GM19035 (cell line): ENCODE data around the gene CFTR.
A peak's percentile ranks its signal among the peaks of the same experiment; 100 is the strongest.
"Not testable (repeated sequence)": the region's sequence is repeated elsewhere in the genome, so short reads cannot be mapped to it uniquely, and the experiment has no call there.

Experiments
- ATAC-seq: cut with Tn5 transposase; IDR thresholded peaks from one replicate; pipeline ENCODE4 v1.9.1; 2021; ENCODE audit not compliant: unreplicated experiment

CFTR gene

GRCh38 chr7:117493460-117493859 lies 13.6 kb downstream of the CFTR start:
- no peak for ATAC-seq

GRCh38 chr7:117495308-117495707 lies 15.5 kb downstream of the CFTR start:
- ATAC-seq = no peak

GRCh38 chr7:117502331-117502730 lies 22.5 kb downstream of the CFTR start:
- no peak for ATAC-seq

GRCh38 chr7:117505238-117505637 lies 25.4 kb downstream of the CFTR start:
- ATAC-seq = no peak

- ATAC-seq = no peak
Observed at GRCh38 chr7:117508676-117509075, 28.9 kb downstream of the CFTR start.

GRCh38 chr7:117517194-117517593 lies 37.4 kb downstream of the CFTR start:
- not testable (repeated sequence) for ATAC-seq

GRCh38 chr7:117530390-117530789 lies 50.6 kb downstream of the CFTR start:
- ATAC-seq = no peak

GRCh38 chr7:117531595-117532244 lies 51.9 kb downstream of the CFTR start:
- ATAC-seq = no peak

GRCh38 chr7:117538053-117538452 lies 58.2 kb downstream of the CFTR start:
- ATAC-seq = no peak

GRCh38 chr7:117544061-117544460 lies 64.2 kb downstream of the CFTR start:
- no peak for ATAC-seq

GRCh38 chr7:117548035-117548434 lies 68.2 kb downstream of the CFTR start:
- no peak for ATAC-seq

GRCh38 chr7:117550625-117551024 lies 70.8 kb downstream of the CFTR start:
- ATAC-seq = no peak

- ATAC-seq = no peak
Observed at GRCh38 chr7:117552660-117553059, 72.8 kb downstream of the CFTR start.

- no peak for ATAC-seq
Observed at GRCh38 chr7:117555260-117555659, 75.4 kb downstream of the CFTR start.

- ATAC-seq = no peak
Observed at GRCh38 chr7:117559391-117559790, 79.6 kb downstream of the CFTR start.

- ATAC-seq = no peak
Observed at GRCh38 chr7:117560030-117560429, 80.2 kb downstream of the CFTR start.

GRCh38 chr7:117562759-117563158 lies 82.9 kb downstream of the CFTR start:
- ATAC-seq = no peak

GRCh38 chr7:117564080-117564479 lies 84.3 kb downstream of the CFTR start:
- ATAC-seq = peak; percentile 59

GRCh38 chr7:117564627-117565026 lies 84.8 kb downstream of the CFTR start:
- ATAC-seq = no peak

- no peak for ATAC-seq
Observed at GRCh38 chr7:117565226-117565625, 85.4 kb downstream of the CFTR start.

GRCh38 chr7:117567781-117568180 lies 88.0 kb downstream of the CFTR start:
- no peak for ATAC-seq

GRCh38 chr7:117572856-117573620 lies 93.2 kb downstream of the CFTR start:
- no peak for ATAC-seq

GRCh38 chr7:117581424-117581823 lies 101.6 kb downstream of the CFTR start:
- ATAC-seq = no peak
